Measurements from ENCODE around the gene RPL22.

DNA sequence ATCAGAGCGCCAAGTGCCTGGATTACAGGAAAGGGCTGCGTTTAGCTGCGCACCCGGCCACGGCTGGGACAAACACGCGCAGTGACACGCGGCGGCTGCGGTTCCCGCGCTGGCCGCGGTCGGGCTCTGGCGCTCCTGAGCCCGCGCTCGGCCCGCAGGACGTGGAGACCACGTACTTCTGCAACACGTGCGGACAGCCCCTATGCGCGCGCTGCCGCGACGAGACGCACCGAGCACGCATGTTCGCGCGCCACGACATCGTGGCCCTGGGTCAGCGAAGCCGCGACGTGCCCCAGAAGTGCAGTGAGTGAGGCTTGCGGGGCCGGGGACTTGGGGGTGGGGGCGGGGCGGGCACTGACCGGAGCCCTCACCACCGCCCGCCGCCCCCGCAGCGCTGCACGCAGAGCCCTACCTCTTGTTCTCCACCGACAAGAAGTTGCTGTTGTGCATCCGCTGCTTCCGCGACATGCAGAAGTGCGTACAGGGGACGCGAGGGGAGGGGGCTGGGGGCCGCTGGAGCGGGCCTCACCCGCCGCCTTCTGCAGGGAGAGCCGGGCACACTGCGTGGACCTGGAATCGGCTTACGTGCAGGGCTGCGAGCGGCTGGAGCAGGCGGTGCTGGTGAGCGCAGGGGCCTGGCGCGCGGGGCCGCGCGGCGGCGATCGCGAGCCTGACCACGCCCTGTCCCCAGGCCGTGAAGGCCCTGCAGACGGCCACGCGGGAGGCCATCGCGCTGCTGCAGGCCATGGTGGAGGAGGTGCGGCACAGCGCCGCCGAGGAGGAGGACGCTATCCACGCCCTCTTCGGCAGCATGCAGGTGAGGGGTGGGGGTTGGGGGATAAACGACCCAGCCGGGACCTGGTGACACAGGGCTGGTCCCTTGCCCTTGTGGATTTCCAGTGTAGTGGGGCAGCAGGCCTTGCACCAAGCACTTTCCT, 9.6 kb upstream of the RPL22 start:
- TF ChIP-seq POLR2A (IDR thresholded peaks at IDR 0.05) (no peak), POLR2AphosphoS5 (IDR thresholded peaks at IDR 0.05) (peak in 1 of 3 donors; percentile 27), EP300 (IDR thresholded peaks at IDR 0.05; ENCODE audit: low read depth) (no peak)
- TF ChIP-seq, protein P1, sequence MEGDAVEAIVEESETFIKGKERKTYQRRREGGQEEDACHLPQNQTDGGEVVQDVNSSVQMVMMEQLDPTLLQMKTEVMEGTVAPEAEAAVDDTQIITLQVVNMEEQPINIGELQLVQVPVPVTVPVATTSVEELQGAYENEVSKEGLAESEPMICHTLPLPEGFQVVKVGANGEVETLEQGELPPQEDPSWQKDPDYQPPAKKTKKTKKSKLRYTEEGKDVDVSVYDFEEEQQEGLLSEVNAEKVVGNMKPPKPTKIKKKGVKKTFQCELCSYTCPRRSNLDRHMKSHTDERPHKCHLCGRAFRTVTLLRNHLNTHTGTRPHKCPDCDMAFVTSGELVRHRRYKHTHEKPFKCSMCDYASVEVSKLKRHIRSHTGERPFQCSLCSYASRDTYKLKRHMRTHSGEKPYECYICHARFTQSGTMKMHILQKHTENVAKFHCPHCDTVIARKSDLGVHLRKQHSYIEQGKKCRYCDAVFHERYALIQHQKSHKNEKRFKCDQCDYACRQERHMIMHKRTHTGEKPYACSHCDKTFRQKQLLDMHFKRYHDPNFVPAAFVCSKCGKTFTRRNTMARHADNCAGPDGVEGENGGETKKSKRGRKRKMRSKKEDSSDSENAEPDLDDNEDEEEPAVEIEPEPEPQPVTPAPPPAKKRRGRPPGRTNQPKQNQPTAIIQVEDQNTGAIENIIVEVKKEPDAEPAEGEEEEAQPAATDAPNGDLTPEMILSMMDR (IDR thresholded peaks at IDR 0.05) = peak; percentile 51 to 68 (median 62)

Measured in transverse colon (tissue), 4 donors.